ENCODE data around the gene MS4A10.

The MS4A10 gene

GRCh38 chr11:60786811-60787567 is 1.9 kb downstream of the MS4A10 start:
- DNase-seq (ENCODE audit: low read depth) = peak; percentile 81
- TF ChIP-seq CTCF (conservative IDR thresholded peaks at IDR 0.05; ENCODE audit: low read depth, low read length) = no peak
- H3K4me3 ChIP-seq (ENCODE audit: low read depth, low read length) = no peak overlapping the region

GRCh38 chr11:60788401-60789125 is 3.4 kb downstream of the MS4A10 start:
- peak; percentile 14 for DNase-seq (ENCODE audit: low read depth)
- no peak for TF ChIP-seq CTCF (conservative IDR thresholded peaks at IDR 0.05; ENCODE audit: low read depth, low read length)
- no peak overlapping the region for H3K4me3 ChIP-seq (ENCODE audit: low read depth, low read length)

- no peak overlapping the region for H3K4me3 ChIP-seq (ENCODE audit: low read depth, low read length)
- DNase-seq (ENCODE audit: low read depth) = no peak
- no peak for TF ChIP-seq CTCF (conservative IDR thresholded peaks at IDR 0.05; ENCODE audit: low read depth, low read length)
Measured at GRCh38 chr11:60790726-60791125, 5.6 kb downstream of the MS4A10 start.

GRCh38 chr11:60791153-60791933 is 6.2 kb downstream of the MS4A10 start:
- TF ChIP-seq CTCF (conservative IDR thresholded peaks at IDR 0.05; ENCODE audit: low read depth, low read length) = no peak
- DNase-seq (ENCODE audit: low read depth) = no peak

GRCh38 chr11:60792521-60792920 is 7.4 kb downstream of the MS4A10 start:
- TF ChIP-seq CTCF (conservative IDR thresholded peaks at IDR 0.05; ENCODE audit: low read depth, low read length) = no peak
- DNase-seq (ENCODE audit: low read depth) = no peak
- H3K4me3 ChIP-seq (ENCODE audit: low read depth, low read length) = no peak overlapping the region

More at GRCh38 chr11:60791153-60791933, 6.2 kb downstream of the MS4A10 start:
- H3K4me3 ChIP-seq (ENCODE audit: low read depth, low read length) = no peak overlapping the region

GRCh38 chr11:60795291-60795690 is 10.2 kb downstream of the MS4A10 start:
- H3K4me3 ChIP-seq (ENCODE audit: low read depth, low read length) = no peak overlapping the region
- no peak for DNase-seq (ENCODE audit: low read depth)
- no peak for TF ChIP-seq CTCF (conservative IDR thresholded peaks at IDR 0.05; ENCODE audit: low read depth, low read length)

All from choroid plexus epithelial cell (primary cell).